SIG-M5 treated with dmso at 0.1 percent for 504 hours (cell line): ENCODE data around the gene PABPN1.

Experiments
- DNase-seq: peaks from one replicate; lab custom pipeline; 2025; ENCODE audit not compliant: unreplicated experiment; lab: John Stamatoyannopoulos, UW

The PABPN1 gene

DNA sequence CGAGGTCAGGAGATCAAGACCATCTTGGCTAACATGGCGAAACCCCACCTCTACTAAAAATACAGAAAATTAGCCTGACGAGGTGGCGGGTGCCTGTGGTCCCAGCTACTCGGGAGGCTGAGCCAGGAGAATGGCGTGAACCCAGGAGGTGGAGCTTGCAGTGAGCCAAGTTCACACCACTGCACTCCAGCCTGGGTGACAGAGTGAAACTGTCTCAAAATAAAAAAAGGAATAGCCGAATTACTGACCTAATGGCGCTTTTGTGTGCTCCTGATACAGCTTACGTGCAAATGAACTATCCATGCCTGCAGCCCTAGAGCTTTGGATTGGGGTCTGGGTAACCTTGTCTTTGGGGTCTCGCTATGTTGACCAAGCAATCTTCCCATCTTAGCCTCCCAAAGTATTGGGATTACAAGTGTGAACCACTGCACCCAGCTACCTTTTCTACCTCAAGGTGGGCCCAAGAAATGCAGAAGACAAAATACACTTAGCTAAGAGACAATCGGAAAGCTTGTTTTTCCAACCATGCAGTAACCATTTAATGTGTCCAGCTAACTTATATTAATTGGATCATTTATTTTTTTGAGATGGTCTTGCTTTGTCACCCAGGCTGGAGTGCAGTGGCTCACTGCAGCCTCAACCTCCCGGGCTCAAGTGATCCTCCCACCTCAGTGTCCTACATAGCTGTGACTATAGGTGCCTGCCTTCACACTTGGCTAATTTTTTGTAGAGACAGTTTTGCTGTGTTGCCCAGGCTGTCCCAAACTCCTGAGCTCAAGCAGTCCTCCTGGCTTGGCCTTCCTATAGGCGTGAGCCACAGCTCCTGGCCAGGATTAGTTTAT, 5.5 kb downstream of the PABPN1 start:
- no peak for DNase-seq

GRCh38 chr14:23327947-23328744, 6.9 kb downstream of the PABPN1 start:
- peak; percentile 71 for DNase-seq

DNA sequence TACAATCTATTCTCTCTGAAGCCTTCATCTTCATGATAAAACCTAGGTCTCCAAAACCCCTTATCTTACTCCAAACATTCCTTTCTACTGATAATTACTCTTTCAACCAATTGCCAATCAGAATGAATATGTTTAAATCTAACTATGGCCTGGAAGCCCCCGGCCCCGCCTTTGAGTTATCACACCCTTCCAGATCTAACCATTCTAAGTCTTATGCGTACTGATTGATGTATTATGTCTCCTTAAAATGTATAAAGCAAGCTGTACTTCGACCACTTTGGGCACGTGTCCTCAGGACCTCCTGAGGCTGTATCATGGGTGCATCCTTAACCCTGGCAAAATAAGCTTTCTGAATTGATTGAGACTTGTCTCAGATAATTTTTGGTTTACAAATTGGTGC, 14.4 kb downstream of the PABPN1 start:
- no peak for DNase-seq

- DNase-seq, result no peak
Observed at GRCh38 chr14:23339506-23340268, 18.4 kb downstream of the PABPN1 start.

GRCh38 chr14:23344481-23344880, 23.2 kb downstream of the PABPN1 start:
- no peak for DNase-seq

DNA sequence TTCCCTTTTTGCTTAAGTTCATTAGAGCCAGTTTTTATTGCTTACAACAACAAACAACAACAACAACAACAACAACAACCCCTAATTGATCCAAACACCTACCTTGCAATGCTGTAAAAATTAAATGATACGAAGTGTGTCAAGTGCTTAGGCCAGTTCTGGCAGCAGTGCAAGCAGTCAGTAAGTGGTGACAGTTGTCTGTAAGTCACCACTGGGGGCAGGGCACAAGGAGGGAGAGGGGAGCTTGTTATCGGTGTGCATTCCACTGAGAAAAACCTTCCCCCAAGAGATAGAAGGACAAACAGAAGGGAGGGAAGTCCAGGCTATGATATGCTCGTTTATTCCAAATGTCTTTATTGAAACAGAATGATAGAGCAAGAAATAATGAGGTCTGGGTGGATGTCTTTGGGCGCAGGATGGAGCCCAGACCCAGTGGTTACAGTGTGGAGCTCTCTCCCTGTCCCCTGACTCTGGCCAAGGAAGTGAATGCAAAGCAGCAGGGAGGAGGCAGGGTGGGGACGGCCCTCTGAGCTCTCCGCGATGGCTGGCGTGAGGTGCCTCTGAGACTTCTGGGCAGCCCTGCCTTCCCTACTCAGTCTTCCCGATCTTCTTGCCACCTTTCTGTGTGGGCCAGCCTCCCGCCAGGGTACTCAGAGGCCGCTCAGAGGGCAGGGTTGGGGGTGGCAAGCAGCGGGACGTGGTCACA, 24.9 kb downstream of the PABPN1 start:
- no peak for DNase-seq

DNA sequence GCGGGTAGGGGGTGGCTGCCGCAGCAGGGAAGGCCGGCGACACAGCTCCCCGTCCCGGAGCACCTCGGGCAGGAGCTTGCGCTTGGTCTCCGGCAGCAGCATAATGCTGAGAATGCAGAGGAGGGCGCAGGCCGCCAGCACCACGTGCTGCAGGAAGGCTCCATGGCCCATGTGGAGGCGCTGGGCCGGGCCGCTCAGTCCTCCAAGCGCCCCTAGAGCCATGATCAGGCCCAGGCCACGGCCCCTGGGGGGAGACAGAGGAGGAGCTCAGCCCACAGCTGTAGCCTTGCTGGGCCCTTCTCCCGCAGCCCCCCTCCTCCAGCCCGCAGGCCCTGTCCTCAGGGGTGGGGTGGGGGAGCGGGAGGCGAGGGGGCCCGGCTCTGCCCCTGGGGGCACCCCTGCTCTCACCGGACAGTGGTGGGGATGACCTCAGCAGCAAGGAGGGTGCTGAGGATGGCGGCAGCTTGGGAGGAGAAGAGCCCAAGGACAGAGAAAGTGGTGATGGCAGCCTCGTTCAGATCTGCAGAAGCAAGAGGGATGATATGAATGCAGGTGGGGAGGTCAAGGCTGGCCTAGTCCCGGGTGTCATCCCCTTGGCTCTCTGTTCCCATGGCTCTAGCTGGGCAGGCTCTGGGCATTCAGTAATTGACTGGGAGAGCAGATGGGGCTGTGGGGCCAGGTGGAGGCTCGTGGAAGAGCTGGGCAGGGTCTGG, 25.6 kb downstream of the PABPN1 start:
- DNase-seq, result no peak

GRCh38 chr14:23347406-23348296, 26.4 kb downstream of the PABPN1 start:
- DNase-seq, result no peak

DNA sequence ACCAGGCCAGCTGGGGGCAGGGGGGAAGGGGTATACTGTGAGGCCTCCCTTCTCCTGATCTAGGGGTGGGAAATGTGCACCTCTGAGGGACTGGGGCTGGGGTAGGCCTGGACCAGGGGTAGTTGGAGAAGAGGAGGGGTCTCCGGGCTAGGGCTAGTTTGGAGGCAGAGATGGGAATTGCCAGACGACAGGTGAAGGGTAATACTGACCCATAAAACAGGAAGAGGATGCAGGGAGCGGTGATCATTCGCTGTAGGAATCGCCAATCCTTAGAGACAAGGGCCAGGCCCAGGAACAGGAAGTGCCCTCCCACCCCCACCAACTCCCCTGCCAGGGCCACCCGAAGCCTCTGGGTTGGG, 27.0 kb downstream of the PABPN1 start:
- DNase-seq, result no peak

DNA sequence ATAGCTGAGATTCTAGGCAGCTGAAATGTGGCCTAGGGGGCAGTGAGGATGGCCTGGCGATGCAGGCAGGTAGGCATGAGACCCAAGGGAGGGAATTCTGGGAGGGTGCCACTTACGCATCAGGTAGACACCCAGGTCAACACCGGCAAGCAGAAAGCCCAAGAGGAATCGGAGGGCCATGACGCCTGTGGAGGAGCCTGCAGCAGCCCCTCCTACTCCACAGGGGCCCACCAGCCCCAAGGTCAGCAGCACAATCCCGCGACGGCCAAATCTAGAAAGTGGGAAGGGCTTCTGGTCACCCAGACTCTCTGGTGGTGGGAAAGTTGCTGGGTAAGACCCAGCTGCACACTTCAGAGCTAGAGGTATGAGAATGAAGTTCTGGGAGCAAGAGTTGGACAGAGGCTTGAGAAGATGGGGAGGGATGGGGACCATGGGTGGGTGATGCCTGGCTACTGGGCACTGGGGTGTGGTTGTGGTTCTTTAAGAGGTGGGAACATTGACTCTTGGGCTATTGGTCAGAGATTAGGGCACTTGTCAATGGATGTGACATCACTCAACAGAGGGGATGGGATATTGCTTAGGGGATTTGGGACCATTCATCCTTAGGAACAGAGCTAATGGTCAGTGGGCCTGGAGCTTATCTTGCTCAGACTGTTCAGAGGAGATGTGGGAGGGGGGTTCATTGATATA, 28.0 kb downstream of the PABPN1 start:
- DNase-seq, result no peak

- DNase-seq, result no peak
Observed at GRCh38 chr14:23351681-23352505, 30.6 kb downstream of the PABPN1 start.

DNA sequence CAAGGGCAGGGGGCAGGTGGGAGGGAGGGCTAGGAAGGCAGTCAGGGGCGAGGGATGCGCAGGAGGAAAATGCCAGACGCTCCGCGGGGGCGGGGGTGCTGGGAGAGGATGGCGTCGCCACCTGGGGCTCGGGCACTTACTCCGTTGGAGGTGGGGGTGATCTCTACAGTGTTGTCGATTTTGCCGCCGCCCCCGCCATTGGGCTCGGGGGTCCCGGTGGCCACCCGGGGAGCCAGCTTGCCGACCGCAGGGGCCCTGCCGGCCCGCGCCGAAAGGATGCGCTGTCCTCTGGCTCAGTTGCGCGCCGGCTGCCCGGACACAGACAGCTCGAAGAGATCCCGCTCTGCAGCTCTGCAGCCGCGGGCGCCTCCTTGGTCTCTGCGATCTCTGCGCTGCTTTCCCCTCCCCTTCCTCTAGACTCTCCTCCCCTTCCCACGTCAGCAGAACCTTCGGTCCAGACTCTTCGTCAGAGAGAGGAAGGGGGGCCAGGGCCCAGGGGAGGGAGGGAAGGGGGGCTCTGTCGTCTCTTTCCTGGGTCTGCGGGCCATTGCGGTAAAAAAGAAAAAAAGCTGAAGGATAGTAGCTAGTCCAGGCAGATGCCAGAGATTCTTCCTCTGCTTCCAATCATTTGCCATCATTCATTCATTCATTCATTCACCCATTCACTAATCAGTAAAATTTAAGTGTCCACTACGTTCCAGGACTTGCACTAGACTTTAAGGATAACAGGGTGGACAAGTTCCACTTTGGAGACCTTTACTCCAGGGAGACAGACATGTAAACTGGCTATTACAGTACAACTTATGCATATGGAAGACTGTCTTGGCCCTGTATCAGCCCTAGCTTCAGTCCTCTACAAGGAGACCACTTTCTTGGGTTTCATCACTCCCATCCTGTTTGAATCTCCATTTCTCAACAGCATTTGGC, 31.5 kb downstream of the PABPN1 start, which contains the start of gene SLC22A17:
Gene SLC22A17, minus strand, starts transcription at position 382 of the 927 bp plus-strand sequence.
- peak; percentile 39 for DNase-seq

DNA sequence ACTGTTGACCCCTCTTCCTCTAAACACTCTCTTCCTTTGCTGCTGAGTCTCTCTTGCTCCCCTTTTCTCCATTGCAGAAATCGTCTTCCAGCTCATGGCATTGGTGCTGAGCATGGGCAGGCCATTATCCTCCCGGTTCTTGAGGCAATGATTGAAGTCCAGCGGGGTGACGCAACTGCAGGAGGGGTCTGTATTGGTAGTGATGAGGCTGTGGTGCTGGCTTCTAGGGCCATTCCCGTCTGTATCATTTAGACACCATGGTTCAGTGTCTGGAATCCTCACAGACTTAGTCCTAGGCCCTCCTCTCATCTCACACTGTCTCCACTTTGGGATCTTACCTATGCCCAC, 32.1 kb downstream of the PABPN1 start:
- no peak for DNase-seq

GRCh38 chr14:23354990-23355389, 33.7 kb downstream of the PABPN1 start:
- no peak for DNase-seq

- no peak for DNase-seq
Observed at GRCh38 chr14:23355871-23356435, 34.7 kb downstream of the PABPN1 start.

DNA sequence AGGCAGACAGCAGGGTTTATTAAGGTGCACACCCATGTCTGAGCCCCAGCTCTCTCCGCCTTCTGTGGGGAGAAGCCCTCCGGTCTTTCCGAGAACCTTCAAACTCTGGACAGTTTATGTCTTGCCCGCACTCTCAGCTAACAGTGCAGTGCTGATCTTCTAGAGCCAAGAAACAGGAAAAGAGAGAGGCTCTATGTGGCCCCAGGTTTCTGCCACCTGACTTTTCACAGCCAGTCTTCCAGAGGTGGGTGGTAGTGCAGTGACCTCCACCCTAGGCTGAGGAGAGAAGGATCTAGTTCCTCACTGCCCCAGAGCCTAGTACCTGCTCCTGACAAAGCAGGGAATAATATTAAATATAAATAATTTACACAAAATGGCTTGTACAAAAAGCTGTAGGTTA, 35.4 kb downstream of the PABPN1 start:
- DNase-seq, result no peak
